HG03354 (cell line): ENCODE measurements around the gene CYP11A1.
A peak's percentile ranks its signal among the peaks of the same experiment; 100 is the strongest.
"Not testable (repeated sequence)": the region's sequence is repeated elsewhere in the genome, so short reads cannot be mapped to it uniquely, and the experiment has no call there.

ENCODE experiments used
- ATAC-seq: cut with Tn5 transposase; IDR thresholded peaks from one replicate; pipeline ENCODE4 v1.9.1; 2021; ENCODE audit warnings: mild to moderate bottlenecking; ENCODE audit not compliant: unreplicated experiment, poor library complexity, severe bottlenecking

Gene CYP11A1

DNA sequence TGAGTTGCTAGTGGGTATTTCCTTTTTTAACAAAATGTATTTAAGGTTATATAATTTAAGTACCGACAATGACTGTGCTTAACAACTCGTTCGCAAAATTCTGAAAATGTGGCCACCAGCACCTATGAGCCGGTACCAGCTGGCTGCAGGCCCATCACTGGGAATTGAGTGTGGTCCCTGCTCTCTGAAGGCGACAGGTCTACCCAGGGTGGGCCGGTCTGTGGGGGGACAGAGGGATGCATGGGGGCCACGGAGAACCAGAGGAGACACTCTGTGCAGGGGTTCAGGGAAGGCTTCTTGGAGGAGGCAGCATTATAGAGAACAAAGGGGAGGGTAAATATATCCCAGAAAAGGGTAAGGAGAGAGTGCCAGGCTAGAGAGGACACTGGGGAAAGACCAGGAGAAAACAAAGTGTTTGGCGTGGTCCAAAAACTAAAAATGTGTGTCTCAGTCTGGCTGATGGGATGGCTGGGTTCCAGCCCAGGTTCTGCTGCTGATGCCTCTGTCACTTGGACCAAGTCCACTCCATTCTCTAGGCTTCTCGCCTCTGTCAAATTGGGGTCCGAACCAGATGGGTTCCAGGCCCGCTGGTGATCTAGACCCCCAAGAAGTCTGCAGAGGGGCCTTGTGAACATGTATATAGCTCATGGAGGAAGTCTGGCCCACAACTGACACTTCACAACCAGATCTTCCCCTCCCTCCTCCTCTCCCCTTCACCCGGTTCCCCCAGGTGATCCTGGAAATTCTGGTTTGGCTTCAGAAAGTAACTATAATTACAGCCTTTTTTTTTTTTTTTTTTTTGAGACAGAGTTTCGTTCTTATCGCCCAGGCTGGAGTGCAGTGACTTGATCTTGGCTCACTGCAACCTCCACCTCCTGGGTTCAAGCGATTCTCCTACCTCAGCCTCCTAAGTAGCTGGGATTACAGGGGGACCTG, 10.7 kb upstream of the CYP11A1 start:
- ATAC-seq: no peak

DNA sequence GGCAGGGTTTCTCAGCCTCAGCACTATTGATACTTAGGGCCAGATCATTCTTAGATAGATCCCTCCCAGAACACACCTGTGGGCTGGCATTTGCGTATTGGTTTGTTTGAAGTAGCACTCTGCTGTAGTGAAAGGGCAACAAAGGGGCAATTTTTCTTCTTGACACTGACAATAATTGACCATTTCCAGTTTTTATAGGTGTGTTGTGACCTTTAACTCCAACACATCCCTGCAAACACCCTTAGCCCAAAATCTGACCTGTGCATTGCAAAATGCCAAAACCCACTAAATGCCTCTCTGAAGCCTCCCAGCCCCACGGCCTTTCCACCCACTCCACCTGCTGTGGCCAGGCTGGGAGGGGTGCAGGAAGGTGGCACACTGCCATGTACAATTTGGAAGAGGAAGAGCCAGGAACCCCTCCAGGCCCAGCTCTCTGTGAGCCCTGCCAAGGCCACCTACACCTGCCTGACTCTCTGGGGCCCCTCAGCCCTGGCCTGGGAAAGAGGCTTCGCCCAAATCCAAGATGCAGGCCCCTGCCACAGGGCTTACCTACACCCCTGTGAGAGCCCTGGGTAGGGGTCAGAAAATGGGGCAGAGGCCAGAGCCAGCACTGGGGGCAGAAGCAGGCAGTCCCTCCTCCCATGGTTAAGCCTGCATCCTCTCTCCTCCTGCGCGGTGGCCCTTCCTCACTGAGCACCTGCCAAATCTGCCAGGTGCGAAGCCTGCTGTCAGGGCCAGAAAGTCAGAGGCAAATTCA, 9.6 kb upstream of the CYP11A1 start:
- ATAC-seq: no peak

DNA sequence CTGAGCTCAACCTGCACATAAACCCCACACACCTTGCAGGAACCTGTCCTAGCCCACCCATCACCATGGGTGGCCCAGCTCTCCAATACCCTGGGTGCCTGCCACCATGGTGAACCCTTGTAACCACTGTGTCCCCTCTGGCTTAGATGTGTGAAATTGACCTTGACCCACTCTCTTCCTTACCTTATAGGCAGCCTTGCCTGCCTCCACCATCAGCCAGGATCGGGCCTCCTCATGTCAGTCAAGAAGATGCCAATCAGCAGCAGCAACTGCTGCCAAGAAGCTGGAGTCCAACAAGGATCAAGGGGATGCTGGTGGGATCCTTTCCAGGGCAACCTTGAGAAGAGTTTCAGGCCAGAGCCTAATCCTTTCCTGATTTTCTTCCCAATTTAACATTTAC, 8.8 kb upstream of the CYP11A1 start:
- ATAC-seq: no peak

DNA sequence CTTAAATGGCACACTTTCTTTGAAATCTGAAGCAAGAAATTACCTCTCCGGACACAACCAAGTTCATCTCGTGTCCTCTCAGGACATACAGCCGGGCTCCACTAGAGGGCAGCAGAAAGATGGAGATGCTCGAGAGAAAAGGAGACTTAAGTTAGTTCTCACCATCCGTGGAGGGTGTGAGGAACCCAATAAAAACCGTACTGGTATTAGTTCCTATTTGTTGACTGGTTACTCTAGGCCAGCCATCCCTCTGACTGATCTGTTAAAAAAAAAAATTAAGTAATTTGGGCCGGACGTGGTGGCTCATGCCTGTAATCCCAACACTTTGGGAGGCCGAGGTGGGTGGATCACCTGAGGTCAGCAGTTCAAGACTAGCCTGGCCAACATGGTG, 7.9 kb upstream of the CYP11A1 start:
- ATAC-seq: no peak

DNA sequence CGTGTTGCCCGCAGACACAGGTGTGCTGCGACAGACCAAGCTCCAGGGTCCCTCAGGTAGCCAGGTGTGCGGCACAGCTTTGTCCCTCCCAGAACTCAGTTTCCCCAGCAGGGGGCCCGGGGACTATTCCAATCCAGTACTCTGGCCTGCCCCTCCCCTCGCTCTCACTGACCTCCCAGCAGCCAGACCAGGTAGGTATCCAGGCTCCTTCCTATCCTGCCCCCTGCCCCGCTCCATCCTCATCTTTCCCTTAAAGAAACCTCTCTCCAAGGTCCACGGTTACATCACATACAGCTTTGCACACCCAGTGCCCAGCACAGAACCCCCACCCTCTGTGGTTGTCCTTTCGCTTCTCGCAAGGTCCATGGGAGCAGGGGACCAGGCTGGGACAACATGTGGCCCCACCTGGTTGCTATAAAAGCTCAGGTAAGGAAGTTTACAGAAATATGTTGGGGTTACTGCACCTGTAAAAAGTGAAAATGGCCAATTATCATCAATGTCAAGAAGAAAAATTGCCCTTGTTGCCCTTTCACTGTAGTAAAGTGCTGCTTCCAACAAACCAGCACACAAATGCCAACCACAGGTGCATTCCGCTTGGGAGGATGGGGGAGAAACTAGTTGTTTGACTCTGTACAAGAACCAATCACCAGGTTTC, 7.3 kb upstream of the CYP11A1 start:
- ATAC-seq: no peak

DNA sequence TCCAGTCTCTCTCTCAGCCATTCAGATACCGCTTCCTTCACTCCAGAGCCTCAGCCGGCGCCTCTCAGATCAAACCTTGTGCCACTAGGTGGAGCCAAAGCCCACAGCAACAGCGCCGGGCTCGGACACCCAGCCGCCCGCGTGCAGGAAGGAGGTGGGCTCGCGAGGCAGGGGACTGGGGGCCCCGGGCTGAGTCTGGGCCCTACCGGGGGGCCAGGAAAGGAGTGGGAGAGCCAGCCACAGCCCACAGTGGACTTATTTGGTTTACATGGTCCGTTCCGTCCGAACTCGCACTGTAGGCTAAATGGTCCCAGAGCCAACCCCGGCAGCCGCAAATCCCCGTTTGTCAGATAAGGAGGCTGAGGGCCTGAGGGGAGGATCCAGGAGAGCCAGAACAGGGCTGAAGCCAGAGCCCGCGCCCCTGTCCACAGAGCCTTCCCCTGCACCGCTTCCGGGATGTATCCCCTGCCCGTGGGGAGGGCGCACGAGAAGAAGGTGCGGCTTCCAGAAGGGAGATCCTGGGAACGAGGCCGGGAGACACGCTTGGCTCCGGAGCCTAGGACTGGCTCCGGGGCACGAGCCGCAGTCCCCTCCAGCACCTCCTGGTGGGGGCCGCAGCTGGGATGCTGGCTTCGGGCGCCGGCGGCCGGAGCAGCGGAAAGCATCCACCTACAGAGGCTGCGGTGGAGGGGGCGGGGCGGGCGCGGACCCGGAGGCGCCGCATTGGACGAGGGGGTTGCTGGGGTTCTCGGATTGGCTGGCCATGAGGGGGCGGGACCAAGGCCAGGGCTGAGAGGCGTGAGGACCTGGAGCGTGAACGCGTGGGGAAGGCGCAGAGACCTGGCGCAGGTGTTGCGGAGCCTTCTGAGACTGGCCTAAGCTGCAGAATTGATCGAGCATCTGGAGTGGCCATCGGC, 6.5 kb upstream of the CYP11A1 start:
- ATAC-seq: peak; percentile 77

DNA sequence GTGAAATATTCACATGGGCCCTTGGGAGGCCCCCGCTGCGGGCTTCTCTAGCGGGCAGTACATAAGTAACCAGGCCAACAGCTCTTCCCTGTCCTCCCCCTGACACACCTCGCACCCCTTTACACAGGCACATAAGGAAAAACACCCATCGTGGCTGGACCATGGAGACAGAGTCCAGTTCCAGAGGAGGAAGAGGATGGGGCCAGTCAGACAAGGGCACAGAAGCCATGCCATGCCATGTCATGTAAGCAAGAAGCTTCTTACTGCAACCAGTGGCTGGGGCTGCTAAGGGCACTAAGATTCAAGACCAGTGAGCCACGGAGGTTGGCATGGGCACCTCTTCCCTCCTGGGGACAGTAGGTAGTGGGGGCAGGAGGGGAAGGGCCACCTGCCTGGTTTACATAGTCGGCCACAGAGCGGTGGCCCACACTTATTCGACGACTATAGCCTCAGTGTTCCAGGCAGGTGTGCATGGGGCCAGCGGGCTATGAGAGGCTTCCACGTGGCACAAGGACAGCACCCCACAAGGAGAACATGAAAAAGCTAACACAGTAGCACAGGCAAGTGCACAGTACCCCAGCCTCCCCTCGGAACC, 5.7 kb upstream of the CYP11A1 start:
- peak; percentile 1 for ATAC-seq

DNA sequence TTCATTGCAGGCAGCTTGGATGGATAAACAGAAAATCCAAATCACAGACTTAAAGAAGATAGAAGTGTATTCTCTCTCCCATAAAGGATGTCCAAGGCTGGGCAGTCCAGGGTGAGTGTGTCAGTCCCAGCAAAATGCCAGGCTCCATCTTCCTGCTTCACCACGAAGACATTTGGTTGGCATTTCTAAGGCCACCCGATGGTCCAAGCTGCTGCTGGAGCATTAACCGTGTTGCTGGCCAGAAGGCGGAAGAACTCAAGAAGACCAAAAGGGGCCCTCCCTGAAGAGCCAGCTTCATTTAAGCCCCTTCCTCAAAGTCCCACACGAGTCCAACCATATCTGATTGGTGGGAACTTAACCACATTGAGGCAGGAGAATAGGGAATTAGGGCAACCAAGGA, 3.0 kb upstream of the CYP11A1 start:
- no peak for ATAC-seq

DNA sequence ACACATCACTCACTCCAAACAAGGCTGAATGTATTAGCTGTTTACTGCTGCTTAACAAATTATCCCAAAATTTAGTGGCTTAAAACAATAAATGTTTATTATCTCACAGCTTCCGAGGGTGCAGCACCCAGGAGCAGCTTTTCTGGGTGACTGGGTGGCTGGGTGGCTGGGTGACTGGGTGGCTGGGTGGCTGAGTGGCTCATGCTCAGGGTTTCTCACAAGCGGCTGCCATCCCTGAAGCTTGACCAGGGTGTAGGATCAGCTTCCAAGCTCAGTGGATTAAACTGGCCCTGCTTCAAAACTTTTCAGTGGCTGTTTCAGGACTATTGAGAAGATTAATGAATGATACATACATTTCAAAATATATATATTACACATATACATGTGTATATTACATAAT, 2.3 kb upstream of the CYP11A1 start:
- ATAC-seq: no peak

DNA sequence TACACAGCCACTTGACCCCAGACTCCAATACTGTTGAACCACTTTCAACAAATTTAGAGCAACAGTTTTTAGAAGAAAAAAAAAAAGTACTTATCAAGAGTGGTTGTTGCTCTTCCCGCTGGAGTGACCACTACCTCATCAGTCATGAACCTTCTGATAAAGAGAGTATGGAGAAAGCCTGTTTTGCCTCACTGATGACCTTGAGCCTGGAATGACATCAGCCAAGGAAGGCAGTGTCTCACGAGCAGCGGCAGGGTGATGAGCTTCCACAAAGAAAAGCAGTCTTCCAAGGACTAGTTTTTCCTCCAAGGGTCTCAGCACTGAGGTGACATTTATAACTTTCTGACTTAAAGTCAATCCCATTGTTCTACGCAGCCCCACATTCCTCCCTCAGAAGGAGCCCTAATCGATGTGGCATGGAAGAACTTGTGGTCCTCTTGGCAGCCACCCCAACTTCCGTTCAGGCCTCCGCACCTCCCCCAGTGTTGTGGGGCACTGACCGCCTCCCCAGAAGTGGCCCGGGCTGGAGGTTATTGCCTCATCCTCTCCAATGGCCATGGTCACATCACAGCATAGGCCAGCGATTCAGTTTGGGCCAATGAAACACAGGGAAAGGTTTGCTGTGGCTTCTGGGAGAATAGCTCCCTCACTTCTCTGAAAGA, 1.8 kb upstream of the CYP11A1 start:
- no peak for ATAC-seq

DNA sequence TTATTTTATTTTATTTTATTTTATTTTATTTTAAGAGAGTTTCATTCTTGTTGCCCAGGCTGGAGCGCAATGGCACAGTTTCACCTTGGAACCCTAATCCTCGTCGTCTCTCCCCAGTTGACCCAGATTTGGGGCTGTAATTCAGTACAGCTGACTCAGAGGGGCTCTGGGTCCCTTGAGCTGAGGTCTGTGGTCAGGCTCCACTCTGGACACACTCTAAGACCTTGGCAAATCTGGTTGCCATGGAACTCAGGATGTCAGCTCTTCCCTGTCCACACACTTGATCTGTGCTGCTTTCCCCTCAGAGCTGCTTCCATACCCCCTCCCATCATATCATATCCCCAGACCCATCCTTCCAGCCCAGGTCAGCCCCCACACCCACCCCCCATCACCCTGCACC, 675 bp upstream of the CYP11A1 start:
- no peak for ATAC-seq

DNA sequence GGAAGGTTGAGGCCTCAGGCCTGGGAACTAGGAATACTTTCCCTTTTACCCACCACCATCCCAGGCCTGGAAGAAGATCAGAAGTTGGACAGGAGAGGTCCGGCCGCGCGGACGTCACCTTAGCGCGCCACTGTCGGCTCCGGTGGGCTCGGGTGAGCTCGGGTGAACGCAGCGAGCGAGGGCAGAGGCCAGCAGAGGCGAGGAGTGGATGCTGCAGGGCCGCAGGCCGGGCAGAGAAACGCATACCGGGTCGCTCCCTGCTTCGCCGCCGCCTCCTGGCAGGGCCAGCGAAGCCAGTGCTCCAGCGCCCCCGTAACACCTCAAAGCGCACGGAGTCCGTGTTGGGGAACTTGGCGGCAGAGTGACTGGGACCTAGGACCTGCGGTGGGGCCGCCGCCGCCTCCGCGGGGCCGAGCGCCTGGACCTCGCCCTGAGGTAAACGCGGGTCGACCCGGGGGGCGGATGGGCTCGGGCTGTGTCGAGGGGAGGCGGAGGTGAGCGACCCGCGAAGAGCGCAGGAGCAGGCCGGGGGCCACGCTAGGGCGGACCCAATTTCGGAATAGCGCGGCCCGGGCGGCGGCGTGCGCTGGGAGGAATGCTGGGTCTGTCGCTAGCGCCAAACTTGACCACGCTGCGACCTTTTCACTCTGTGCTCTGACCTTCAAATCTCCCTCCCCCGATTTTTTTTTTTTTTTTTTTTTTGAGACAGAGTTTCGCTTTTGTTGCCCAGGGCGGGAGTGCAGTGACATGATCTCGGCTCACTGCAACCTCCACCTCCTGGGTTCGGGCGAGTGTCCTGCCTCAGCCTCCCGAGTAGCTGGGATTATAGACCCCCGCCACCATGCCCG, 1.6 kb downstream of the CYP11A1 start:
- ATAC-seq: no peak

DNA sequence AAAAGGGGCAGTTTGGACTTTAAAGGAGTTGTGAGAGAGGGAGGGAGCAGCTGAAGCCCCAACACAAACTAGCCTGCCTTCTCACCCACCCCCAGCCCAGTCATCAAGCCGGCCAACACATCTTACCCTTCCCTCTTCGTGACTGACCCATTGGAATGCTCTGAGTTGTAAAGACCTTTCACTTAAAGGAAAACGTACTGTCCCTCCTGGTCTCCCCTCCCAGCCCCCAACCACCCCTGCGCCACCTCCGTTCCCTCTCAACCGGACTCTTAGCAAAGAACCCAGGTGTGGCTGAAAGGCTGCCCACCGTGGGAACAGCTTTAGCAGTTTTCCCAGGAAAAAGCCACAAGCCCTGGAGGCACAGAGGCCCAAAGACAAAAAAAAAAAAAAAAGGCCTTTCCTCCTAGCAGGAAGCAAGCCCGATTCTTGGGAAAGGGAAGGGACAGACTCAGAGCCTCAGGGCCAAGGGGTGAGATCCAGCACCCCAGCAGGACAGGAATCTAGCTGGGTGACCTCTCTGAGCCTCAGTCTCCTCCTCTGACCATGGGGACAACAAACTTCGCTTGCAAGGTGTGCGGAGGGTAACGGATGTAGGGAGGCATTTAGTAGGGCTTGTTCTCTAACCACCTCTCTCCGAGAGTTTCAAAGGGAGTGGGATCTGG, 2.4 kb downstream of the CYP11A1 start:
- ATAC-seq: no peak

DNA sequence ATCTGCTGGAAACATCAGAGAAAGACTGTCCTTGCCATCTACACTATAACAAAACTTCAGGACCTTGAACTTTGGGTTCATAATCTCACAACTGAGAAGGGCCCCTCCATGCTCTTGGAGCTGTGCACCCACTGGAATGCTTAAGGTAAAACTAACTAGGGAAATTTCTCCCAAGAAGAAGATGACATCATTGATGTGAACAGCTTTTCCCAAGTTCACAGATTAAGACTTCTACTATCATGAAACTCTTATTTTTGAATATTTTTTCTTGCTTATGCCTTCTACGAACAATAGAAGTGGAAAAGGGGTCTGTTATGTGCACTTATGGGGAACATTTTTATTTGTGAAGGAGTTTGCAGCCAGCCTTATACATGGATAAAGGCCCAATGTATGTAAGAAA, 5.0 kb downstream of the CYP11A1 start:
- no peak for ATAC-seq

DNA sequence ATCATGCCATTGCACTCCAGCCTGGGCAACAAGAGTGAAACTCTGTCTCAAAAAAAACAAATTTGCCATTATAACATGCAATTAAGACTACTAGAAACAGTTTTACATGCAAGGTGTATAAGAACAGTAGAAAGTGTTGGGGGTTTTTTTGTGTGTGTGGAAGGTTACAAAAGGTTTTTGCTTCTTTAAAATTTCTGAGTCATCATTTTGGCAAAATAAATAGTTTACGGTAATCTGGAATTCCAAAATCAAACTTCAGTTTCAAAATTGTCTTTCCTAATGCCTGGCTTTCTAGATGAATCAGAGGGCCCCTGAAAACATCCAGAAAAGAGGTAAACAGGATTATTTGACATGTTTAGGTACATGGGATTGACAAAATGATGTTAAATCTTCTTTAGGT, 6.6 kb downstream of the CYP11A1 start:
- ATAC-seq: not testable (repeated sequence)

DNA sequence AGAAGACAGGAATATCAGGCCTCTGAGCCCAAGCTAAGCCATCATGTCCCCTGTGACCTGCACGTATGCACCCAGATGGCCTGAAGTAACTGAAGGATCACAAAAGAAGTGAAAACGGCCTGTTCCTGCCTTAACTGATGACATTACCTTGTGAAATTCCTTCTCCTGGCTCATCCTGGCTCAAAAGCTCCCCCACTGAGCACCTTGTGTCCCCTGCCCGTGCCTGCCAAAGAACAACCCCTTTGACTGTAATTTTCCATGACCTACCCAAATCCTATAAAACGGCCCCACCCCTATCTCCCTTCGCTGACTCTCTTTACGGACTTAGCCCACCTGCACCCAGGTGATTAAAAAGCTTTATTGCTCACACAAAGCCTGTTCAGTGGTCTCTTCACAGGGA, 8.1 kb downstream of the CYP11A1 start:
- not testable (repeated sequence) for ATAC-seq

DNA sequence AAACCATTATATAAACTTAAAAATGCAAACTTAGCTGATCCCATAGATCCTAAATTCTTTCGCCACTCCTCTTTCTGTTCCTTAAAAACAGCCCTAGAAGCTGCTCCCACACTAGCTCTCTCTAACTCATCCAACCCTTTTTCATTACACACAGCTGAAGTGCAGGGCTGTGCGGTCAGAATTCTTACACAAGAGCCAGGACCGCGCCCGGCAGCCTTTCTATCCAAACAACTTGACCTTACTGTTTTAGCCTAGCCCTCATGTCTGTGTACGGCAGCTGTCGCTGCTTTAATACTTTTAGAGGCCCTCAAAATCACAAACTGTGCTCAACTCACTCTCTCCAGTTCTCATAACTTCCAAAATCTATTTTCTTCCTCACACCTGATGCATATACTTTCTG, 9.9 kb downstream of the CYP11A1 start:
- not testable (repeated sequence) for ATAC-seq
